ENCODE data around the gene SOX1. TPM values are rescaled to one million over a fixed set of nuclear protein-coding genes. Genes with fewer than 3 reads are reported as not detected.

SOX1 gene
- total RNA-seq, 1 donor from 2014 or later = not detected

DNA sequence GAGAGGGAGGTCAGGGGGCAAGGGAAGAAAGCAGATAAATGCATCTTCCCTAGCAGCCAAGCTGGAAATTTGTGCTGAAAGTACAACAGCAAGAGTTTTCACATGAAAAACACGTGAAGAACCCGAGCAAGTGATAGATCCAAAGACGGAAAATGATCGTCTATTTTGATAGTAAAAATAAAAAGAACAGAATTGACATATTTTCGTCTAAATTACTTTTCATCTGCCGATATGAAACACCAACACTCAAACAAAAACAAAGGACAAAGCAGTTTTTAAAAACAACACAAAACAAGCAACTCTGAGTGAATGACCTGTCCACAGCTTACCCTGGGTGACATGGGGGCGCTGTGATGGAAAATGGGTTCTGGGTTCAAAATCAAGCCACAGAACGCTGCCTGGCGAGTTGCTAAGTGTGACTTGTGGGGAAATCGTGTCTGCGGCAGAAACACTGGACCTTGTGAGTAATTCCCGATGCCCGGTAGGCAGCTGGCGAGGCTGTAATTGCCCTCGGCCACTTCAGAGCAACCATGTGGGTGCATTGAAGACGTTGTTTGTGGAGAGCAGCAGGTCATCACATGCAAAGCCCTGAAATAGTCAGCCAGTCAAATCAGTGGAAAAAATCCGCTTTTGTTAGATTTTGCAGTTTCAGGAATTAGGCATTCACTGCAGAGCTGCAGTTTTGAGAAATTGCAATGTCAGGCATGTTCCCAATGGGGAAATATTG is 7.4 kb downstream of the SOX1 start:
- no peaks in the 10 kb centered on the region for H3K36me3 ChIP-seq (ENCODE audit: control insufficient read depth, insufficient read depth, low read length)
- H3K27me3 ChIP-seq (ENCODE audit: control insufficient read depth, insufficient read depth, low read length) = peaks cover 27% of the 10 kb centered on the region
- H3K4me3 ChIP-seq (ENCODE audit: low read depth, low read length) = no peak overlapping the region
- FAIRE-seq (no peak), DNase-seq (ENCODE audit: low read depth) (no peak)
- TF ChIP-seq, protein P1, sequence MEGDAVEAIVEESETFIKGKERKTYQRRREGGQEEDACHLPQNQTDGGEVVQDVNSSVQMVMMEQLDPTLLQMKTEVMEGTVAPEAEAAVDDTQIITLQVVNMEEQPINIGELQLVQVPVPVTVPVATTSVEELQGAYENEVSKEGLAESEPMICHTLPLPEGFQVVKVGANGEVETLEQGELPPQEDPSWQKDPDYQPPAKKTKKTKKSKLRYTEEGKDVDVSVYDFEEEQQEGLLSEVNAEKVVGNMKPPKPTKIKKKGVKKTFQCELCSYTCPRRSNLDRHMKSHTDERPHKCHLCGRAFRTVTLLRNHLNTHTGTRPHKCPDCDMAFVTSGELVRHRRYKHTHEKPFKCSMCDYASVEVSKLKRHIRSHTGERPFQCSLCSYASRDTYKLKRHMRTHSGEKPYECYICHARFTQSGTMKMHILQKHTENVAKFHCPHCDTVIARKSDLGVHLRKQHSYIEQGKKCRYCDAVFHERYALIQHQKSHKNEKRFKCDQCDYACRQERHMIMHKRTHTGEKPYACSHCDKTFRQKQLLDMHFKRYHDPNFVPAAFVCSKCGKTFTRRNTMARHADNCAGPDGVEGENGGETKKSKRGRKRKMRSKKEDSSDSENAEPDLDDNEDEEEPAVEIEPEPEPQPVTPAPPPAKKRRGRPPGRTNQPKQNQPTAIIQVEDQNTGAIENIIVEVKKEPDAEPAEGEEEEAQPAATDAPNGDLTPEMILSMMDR (IDR thresholded peaks at IDR 0.05; ENCODE audit: insufficient read depth, low read length, severe bottlenecking) = no peak

DNA sequence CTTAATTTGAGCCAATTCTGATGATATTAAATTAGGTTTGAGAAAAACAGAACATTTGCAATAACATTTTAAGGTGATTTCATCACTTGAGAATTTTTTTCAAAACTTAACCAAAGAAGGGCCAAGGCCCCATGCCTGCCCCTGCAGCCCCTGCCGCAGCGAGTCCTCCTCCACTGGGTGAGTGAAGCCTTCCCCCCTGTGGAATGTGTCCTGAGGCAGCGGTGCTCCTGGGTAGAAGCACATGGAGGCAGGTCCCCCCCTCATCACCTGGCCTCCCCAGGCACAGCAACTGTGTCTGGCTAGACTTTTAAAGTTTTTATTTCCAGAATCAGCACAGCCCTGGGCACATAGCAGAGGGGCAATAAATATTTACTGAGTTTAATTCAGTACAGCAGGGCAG is 10.8 kb downstream of the SOX1 start:
- Histone ChIP-seq H3K4me3 (ENCODE audit: low read depth, low read length) (no peak overlapping the region), H3K36me3 (ENCODE audit: control insufficient read depth, insufficient read depth, low read length) (no peaks in the 10 kb centered on the region), H3K27me3 (ENCODE audit: control insufficient read depth, insufficient read depth, low read length) (peaks cover 12% of the 10 kb centered on the region)
- no peak for DNase-seq (ENCODE audit: low read depth)
- FAIRE-seq = no peak
- TF ChIP-seq, protein P1 (IDR thresholded peaks at IDR 0.05; ENCODE audit: insufficient read depth, low read length, severe bottlenecking) = no peak

DNA sequence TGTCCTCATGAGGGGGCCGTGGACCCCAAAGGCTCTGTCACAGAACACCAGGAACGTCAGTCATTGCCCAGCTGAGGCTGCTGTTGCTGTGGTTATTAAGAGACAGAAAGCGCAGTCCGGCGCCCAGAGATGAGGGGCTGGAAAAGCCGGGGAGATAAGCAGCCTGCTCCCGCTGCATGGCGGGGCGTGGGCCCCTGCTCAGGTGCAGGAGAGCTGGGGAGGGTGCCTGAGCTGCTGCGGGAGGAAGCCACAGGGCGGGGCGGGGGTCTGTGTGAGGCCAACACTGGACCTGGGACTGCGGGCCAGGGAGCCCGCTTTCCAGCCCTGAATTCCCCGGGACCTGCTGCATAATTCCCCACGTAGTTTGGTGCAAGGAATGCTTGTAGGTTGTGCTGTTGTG is 11.3 kb downstream of the SOX1 start:
- FAIRE-seq = no peak
- peaks cover 12% of the 10 kb centered on the region for H3K27me3 ChIP-seq (ENCODE audit: control insufficient read depth, insufficient read depth, low read length)
- DNase-seq (ENCODE audit: low read depth) = no peak

DNA sequence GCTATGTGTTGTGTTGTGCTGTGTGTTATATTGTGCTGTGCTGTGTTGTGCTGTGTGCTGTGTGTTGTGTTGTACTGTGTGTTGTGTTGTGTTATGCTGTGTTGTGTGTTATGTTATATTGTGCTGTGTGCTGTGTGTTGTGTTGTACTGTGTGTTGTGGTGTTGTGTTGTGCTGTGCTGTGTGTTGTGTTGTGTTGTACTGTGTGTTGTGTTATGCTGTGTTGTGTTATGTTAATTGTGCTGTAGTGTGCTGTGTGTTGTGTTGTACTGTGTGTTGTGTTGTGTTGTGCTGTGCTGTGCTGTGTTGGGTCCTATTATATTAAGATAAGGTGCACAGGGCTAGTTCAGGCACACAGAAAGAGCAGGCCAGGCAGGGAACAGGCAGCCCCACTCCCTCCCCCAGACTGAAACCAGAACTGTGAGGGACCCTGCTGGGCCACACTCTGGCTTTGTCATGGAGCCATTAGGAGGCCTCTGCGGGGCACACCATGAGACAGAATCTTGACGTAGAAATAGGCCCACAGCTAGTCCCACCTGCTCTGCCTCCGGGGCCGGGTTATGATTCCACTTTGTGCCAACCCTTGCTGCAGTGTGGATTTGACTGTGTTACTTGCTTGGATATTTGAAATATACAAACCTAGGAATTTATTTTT is 12.1 kb downstream of the SOX1 start:
- H3K36me3 ChIP-seq (ENCODE audit: control insufficient read depth, insufficient read depth, low read length) = no peaks in the 10 kb centered on the region
- DNase-seq (ENCODE audit: low read depth) = no peak
- FAIRE-seq = peak; percentile 98
- H3K4me3 ChIP-seq (ENCODE audit: low read depth, low read length) = no peak overlapping the region
- TF ChIP-seq, protein P1 (IDR thresholded peaks at IDR 0.05; ENCODE audit: insufficient read depth, low read length, severe bottlenecking) = no peak
- H3K27me3 ChIP-seq (ENCODE audit: control insufficient read depth, insufficient read depth, low read length) = peaks cover 10% of the 10 kb centered on the region

More for the DNA sequence above, 11.3 kb downstream of the SOX1 start:
- H3K4me3 ChIP-seq (ENCODE audit: low read depth, low read length) = no peak overlapping the region
- TF ChIP-seq, protein P1 (IDR thresholded peaks at IDR 0.05; ENCODE audit: insufficient read depth, low read length, severe bottlenecking) = no peak
- H3K36me3 ChIP-seq (ENCODE audit: control insufficient read depth, insufficient read depth, low read length) = no peaks in the 10 kb centered on the region

DNA sequence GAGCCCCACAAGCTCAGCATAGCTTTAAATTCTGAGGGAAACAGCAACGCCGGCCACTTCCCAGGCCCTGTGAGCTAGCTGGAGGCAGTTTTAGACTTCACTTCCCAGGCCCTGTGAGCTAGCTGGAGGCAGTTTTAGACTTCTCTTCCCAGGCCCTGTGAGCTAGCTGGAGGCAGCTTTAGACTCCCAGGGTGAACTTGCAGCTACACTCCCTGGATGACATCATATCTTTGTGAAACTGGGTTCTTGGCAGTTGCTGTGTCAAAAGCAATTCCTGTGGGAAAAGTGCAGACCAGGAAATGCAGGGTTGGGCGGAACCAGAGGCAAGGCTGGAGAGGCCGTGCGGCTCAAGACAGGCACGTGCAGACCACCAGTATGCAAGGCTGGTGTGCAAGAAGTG is 12.7 kb downstream of the SOX1 start:
- TF ChIP-seq, protein P1 (IDR thresholded peaks at IDR 0.05; ENCODE audit: insufficient read depth, low read length, severe bottlenecking) = no peak
- peaks cover 5% of the 10 kb centered on the region for H3K27me3 ChIP-seq (ENCODE audit: control insufficient read depth, insufficient read depth, low read length)
- H3K4me3 ChIP-seq (ENCODE audit: low read depth, low read length) = no peak overlapping the region
- DNase-seq (ENCODE audit: low read depth) = peak; percentile 1
- FAIRE-seq = no peak
- H3K36me3 ChIP-seq (ENCODE audit: control insufficient read depth, insufficient read depth, low read length) = no peaks in the 10 kb centered on the region
